Measurements from ENCODE around the gene INPP5E.

DNA sequence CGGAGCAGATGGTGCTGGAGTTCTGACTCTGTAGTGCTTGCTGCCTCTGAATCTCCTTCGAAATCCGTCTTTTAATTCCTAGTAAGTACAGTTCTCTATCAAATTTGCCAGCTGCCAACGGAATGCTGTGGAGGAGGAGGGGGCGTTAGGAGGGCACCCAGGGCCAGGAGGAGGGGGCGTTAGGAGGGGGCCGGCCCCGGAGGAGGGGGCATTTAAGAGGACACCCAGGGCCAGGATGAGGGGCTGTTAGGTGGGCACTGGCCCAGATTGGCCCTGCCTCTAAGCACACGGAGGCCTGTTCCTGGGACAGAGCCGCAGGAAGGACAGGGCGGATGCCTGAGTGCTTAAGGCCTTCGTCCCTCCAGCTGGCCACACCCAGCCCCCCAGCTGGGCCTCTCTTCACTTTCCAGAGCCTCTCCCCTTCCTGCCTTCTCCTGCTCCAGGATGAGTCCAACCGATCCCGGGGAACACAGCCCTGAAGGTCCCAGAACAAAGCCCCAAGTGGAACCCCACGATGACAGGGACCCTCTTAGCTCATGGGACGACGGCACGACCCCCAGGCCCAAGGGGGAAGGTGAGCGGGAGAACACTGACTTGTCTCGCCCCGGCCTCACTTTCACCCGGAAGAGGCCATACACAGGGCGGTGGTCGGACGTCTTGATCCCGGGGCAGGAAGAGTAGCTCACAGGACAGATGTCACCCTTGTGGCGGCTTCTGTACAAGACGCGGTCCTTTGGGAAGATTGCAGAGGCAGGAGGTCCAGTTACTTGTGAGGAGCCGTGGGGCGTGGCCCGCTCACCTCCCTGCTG lies 9.8 kb downstream of the INPP5E start:
- TF ChIP-seq CTCF (IDR thresholded peaks at IDR 0.05) (no peak), POLR2A (IDR thresholded peaks at IDR 0.05) (no peak)

Measured in uterus (tissue), 2 donors.